Measurements from ENCODE around the gene VDAC2.

- TF ChIP-seq POLR2A (IDR thresholded peaks at IDR 0.05): no peak
- no peak for TF ChIP-seq CTCF (IDR thresholded peaks at IDR 0.05)
These were observed 25.7 kb downstream of the VDAC2 start for GRCh38 chr10:75236178-75236825.
